Activated naive CD4-positive, alpha-beta T cell treated with anti-CD3 and anti-CD28 coated beads, Interleukin-2, amount 50 U/mL, for 16 hours (primary cell): ENCODE results near the gene OASL.
"Not testable (repeated sequence)": the region's sequence is repeated elsewhere in the genome, so short reads cannot be mapped to it uniquely, and the experiment has no call there.

Source experiments
- DNase-seq: peaks from one replicate; pipeline ENCODE4 v3.0.0-alpha.2; 2020

The OASL gene

DNA sequence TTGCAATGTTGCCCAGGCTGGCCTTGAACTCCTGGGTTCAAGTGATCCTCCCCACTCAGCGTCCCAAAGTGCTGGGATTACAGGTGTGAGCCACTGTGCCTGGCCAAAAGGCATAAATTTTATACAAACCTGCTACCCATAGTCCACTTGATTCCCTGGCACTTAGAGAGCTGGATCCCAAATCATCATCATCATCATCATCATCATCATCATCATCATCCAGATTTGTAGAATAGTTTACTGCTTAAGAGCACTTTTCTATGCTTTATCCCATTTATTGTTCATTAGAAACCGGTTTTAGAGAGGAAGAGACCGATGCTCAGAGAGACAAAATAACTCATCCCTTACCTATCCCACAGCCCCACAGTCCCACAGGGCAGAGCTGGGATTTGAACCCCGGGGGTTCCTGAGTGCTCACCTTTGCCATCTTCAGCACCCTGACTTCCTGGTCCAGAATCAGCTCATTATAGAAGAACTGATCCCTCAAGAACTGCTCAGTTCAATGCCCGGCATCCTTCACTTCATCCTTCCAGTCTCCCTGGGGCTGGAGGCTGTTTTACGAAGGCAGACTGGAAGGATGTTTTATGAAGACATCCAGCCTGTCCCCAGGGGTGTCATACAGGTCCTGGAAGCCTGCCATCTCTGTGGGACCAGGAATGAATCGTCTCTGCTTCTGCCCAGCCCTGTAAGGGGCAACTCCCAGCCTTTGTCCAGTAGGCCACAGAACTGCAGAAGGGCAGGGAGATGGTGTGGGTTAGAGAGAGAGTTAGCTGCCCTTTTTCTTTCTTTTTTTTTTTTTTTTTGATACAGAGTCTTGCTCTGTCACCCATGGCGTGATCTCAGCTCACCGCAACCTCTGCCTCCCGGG is 20.2 kb upstream of the OASL start:
- no peak for DNase-seq

- no peak for DNase-seq
These were observed 18.7 kb upstream of the OASL start for GRCh38 chr12:121057794-121058193.

DNA sequence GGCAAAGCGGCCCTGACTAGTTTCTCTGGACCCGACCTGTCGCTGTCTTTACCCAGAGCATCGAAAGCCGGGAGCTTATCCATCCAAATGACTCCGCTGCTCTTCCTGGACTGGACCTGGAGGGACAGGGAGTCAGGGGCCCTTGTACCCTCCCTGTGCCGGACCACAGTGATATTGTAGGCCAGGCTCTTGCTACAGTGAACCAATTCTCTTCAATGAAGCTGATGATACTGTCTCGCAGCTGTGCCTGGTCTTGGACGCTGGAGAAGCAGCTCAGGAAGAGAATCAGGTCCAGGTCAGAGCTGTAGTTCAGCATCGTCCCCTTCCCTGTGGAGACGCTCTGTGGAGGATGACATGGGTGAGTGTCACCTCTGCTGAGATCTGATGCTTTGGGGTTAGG is 14.7 kb upstream of the OASL start:
- no peak for DNase-seq

DNA sequence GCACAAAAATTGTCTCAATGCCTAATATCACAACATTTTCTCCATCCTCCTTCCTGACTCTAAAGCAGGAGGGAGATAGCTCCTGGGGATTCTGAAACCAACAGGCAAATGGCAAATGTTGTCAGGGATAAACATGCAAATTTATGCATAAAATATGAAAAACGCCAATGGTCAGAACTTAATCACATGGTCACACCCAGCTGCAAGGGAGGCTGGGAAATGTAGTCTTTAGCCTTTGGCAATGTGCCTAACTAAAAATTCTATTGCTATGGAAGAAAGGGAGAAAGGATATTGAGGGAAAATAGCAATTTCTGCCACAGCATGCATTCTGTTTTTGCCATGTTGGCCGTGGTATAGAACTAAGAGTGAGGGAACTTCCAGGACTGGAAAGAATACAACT is 11.7 kb upstream of the OASL start:
- no peak for DNase-seq

DNA sequence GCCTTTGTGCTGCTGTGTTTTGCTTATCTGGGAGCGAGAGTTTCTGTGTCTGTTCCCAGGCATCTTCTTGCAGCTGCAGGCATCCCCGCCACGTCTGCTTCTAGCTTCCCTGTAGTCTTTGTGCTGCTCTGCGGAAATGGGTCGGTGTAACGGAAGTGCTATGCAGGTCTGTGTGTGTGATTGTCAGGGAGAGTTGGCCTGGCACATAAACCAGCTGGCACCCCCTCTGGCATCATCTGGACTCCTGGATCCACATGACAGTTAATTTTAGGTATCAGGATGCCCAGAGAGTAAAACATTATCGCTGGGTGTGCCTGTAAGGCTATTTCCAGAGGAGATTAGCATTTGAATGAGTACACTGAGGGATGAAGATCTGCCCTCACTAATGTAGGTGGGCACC is 9.4 kb upstream of the OASL start:
- DNase-seq = no peak

DNA sequence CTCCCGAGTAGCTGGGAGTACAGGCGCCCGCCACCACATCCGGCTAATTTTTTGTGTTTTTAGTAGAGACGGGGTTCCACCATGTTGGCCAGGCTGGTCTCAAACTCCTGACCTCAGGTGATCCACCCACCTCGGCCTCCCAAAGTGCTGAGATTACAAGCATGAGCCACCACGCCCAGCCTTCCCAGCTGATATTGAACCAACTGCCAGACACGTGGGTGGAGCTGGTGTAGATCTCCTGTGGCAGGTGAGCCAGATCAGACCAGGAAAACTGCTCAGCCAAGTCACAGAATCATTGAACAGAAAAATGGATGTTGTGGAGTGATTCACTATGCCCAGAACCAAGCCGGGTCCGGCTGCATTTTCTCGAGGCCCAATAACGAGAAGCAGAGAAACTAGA is 8.4 kb upstream of the OASL start:
- DNase-seq = not testable (repeated sequence)

- DNase-seq = no peak
These were observed 4.0 kb upstream of the OASL start for GRCh38 chr12:121043067-121043466.

GRCh38 chr12:121036810-121037326 is 2.2 kb downstream of the OASL start:
- DNase-seq = peak; percentile 52

DNA sequence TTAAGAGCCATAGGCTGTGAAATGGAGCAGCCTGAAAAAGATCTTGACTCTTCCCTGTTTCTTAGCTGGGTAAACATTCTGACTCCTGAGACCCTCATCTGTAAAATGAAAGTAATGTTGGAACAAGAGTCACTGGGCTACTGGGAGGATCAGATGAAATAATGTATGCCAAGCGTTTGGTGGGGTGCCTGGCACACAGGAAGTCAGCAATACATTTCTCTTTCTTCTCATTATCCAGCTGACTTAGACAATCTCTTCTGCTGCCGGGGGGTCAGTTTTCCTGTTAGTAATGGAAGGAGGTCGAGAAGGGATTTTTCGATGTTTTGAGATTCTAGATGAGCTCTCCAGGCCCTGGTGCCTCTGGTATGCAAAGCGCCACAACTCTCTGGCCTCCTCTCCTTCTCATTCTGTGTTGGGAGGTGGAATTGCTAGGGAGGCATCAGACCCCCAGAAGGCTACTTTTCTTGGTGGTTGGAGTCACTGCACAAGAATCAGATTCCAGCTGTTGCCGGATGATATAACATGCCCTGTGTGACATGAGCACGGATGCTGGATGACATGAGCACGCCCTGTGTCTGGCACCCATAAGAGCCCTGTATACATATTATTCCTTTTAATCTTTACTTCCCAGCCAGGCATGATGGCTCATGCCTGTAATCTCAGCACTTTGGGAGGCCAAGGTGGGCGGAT is 4.3 kb downstream of the OASL start:
- no peak for DNase-seq

DNA sequence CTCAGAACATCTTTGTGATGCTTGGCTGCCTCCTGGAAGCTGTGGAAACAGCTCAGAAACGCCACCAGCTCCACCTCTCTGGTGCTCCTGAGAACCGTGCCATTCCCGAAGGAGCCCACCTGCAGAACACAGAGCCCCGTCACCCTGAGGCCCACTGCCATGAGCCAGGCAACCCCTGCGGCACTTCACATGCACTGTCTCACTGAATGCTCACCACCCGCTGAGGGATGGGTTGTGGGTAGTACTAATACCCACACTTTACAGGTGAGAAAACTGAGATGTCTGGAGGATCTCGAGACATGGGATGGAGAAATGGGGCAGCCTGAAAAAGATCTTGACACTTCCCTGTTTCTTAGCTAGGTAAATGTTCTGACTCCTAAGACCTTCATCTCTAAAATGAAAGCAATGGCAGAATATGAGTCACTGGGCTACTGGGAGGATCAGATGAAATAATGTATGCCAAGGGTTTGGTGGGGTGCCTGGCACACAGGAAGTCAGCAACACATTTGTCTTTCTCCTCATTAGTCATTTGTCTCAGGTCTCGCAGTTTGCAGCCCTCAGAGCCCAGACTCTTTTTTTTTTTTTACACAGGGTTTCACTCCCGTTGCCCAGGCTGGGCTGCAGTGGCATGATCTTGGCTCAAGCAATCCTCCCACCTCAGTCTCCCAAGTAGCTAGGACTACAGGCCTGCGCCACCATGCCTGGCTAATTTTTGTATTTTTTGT is 5.3 kb downstream of the OASL start:
- peak; percentile 64 for DNase-seq

GRCh38 chr12:121030576-121031212 is 8.4 kb downstream of the OASL start:
- no peak for DNase-seq

- no peak for DNase-seq
These were observed 12.6 kb downstream of the OASL start for GRCh38 chr12:121026274-121027045.

DNA sequence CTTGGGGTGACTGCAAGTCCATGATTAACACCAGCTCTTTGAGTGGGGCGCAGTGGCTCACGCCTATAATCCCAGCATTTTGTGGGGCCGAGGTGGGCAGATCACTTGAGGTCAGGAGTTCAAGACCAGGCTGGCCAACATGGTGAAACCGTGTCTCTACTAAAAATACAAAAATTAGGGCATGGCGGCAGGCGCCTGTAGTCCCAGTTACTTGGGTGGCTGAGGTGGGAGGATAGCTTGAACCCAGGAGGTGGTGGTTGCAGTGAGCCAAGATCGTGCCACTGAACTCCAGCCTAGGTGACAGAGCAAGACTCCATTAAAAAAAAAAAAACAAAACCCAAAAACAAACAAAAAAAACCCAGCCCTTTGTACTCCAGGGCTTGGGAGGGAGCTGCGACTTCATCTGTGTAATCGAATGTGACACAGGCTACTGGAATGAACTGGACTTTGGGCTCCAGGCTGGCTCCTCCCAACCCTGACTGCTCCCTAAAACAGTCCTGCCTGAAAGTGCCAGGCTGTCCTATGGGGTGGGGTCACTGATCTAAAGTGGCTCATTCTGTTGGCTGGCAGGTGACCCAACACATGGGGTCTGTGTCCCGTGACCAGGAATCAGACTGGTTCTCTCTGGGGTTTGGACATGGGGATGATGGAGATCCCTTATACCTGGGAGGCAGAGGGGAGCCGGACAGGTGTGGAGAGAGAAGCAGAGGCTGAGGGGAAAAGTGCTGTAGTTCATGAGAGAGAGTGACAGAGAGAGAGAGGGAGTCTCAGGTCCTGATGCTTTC is 13.4 kb downstream of the OASL start:
- no peak for DNase-seq

- DNase-seq = no peak
These were observed 15.2 kb downstream of the OASL start for GRCh38 chr12:121023799-121024198.

- DNase-seq = no peak
These were observed 16.3 kb downstream of the OASL start for GRCh38 chr12:121022713-121023112.

GRCh38 chr12:121021754-121022153 is 17.3 kb downstream of the OASL start:
- DNase-seq = no peak

- no peak for DNase-seq
These were observed 20.0 kb downstream of the OASL start for GRCh38 chr12:121018860-121019617.

DNA sequence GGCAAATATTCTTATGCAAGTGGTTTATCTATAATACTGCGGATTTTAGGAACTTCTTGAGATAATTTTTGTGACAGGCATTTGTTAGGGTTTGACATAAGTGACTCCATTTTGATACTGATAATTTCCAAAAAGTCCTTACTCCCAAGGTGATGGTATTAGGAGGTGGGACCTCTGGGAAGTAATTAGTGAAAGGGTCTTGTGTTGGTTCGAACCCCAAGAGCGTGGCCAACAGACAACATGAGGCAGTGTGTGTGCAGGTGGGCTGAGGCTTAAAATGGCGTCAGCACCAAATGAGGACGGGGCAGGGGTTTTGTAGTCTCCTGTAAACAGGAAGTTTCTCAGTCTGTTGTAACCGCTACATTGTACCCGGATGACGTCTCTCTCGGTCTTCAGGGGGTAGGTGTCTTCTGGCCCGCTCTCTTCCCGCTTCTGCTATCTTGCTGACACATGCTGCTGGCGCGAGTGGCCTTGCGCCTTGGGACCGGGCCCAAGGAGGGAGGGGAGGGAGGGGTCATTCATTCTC is 21.0 kb downstream of the OASL start:
- DNase-seq = no peak

- peak; percentile 91 for DNase-seq
These were observed 22.9 kb downstream of the OASL start, which contains the start of gene C12orf43 for GRCh38 chr12:121015825-121016766. C12orf43 (minus strand) TSS chr12:121016487; CDS start chr12:121016474, 13 bp downstream.
